GM10248 (cell line): ENCODE measurements around the gene SARS1.

Experiments used
- CTCF ChIA-PET: fragments of 300-600 bp; sonication (Branson Sonifier 250); formaldehyde crosslinking; extraction: SDS; loops from one replicate; lab custom pipeline; 2021; ENCODE audit warnings: antibody characterized with exemption; lab: Yijun Ruan, JAX
- POLR2A ChIA-PET: fragments of 350-650 bp; sonication (Branson Sonifier 250); formaldehyde crosslinking; extraction: SDS; loops from one replicate; lab custom pipeline; 2020; ENCODE audit warnings: antibody characterized with exemption; lab: Yijun Ruan, JAX
- DNase-seq: peaks from one replicate; pipeline ENCODE4 v3.0.0; 2012; ENCODE audit errors: extremely low spot score
- CTCF ChIP-seq: IDR thresholded peaks from 2 replicates; pipeline ENCODE4 v1.5.1; 2012; ENCODE audit warnings: mild to moderate bottlenecking, low read depth; ENCODE audit errors: extremely low read depth, missing control alignments, control extremely low read depth

Gene SARS1

DNA sequence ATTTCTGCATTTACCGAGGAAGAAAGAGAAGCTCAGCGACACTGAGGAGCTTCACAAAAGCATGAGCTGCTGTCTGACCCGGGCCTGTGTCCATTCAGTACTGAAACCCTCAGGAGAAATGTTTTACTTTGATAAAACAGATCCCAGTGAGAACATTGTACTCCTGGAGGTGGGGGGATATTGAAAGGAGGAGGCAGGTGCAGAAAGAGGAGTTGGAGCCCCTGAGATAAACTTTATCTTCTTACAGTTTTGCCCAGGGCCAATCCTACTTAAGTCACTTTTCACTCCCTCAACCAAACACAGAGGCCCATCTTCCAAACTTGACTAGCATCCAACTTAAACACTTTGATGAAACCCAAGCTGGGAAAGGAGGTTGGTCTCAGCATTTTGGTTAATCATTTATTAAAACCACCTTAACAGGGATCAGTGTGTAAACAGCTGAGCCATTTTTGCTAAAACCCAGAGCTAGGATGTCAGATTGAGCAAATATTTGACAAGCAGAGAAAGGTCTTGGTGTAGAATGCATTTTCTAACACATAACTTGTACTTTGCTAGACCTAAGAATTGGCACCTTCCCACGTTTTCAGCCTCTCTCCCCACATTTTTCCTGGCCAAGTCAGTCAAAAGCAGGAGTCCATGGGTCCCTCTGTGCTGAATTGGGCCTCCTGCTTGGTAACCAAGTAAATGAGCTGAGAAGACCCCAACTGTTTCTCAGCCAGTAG is 32.5 kb upstream of the SARS1 start:
- POLR2A ChIA-PET: no interaction called here
- no peak for DNase-seq

GRCh38 chr1:109181807-109182163 is 31.9 kb upstream of the SARS1 start:
- DNase-seq: no peak
- ChIA-PET CTCF (interaction anchor here (1.0 to 2.4 kb wide), 4 partner anchors 9 to 41 kb away, joined by 3 to 6 read pairs (median 4); no protein-coding TSS in a partner anchor), POLR2A (no interaction called here)
- no peak for TF ChIP-seq CTCF

More for the DNA sequence above, 32.5 kb upstream of the SARS1 start:
- TF ChIP-seq CTCF: no peak
- CTCF ChIA-PET: interaction anchor here (1.0 to 2.4 kb wide), 4 partner anchors 9 to 41 kb away, joined by 3 to 6 read pairs (median 4); no protein-coding TSS in a partner anchor

DNA sequence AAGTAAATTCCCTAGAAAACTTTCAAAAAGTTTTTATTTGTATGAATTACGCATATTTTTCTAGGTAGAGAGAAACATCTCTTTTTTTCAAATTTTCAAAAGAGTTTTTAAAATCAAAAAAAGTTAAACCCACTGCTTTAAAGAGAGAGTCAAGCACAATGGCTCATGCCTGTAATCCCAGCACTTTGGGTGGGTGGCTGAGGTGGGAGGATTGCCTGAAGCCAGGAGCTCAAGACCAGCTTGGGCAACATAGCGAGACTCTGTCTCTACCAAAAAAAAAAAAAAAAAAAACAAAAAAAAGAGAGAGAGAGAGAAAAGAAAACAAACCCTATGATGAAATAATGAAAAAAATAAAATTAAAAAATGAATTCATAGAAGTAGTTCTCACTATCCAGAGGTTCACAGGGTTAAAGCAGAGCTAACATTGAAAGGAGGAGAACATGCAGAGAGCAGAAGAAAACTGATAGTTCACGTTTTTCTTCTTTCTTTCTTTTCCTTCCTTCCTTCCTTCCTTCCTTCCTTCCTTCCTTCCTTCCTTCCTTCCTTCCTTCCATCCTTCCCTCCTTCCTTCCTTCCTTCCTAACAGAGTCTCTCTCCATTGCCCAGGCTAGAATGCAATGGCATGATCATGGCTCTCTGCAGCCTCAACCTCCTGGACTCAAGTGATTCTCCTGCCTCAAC is 30.5 kb upstream of the SARS1 start:
- CTCF ChIA-PET: no interaction called here
- TF ChIP-seq CTCF: no peak
- no peak for DNase-seq
- POLR2A ChIA-PET: no interaction called here

GRCh38 chr1:109184687-109185086 is 29.0 kb upstream of the SARS1 start:
- no peak for TF ChIP-seq CTCF
- POLR2A ChIA-PET: no interaction called here
- CTCF ChIA-PET: no interaction called here
- DNase-seq: no peak

- no peak for DNase-seq
- CTCF ChIA-PET: no interaction called here
- POLR2A ChIA-PET: no interaction called here
- TF ChIP-seq CTCF: no peak
Observed at GRCh38 chr1:109185357-109185756, 28.4 kb upstream of the SARS1 start.

- ChIA-PET POLR2A (no interaction called here), CTCF (no interaction called here)
- DNase-seq: no peak
- no peak for TF ChIP-seq CTCF
Observed at GRCh38 chr1:109185990-109186732, 27.6 kb upstream of the SARS1 start.
